SK-N-SH treated with all-trans-retinoic acid at 6 μM for 48 hours (cell line): ENCODE measurements around the gene LSS.

Experiments used
- ARNTL ChIP-seq: fragments of 450-650 bp; formaldehyde crosslinking; IDR thresholded peaks from 2 replicates; pipeline ENCODE4 v1.5.0; 2020; ENCODE audit warnings: low read depth, mild to moderate bottlenecking, moderate library complexity, borderline replicate concordance
- GLIS3 ChIP-seq: fragments of 250-450 bp; sonication (Bioruptor Pico); IDR thresholded peaks from 2 replicates; pipeline ENCODE4 v1.5.0; 2020; ENCODE audit warnings: mild to moderate bottlenecking, moderate library complexity
- ISL1 ChIP-seq: fragments of 250-450 bp; sonication (Bioruptor Pico); IDR thresholded peaks from 2 replicates; pipeline ENCODE4 v2.1.2; 2022; ENCODE audit warnings: mild to moderate bottlenecking, moderate library complexity
- OSR1 ChIP-seq: fragments of 250-450 bp; sonication (Bioruptor Pico); IDR thresholded peaks from 2 replicates; pipeline ENCODE4 v1.8.0; 2022; ENCODE audit warnings: moderate library complexity, mild to moderate bottlenecking, inconsistent platforms
- PPARA ChIP-seq: fragments of 250-450 bp; sonication (Bioruptor Pico); IDR thresholded peaks from 2 replicates; pipeline ENCODE4 v1.5.0; 2020; ENCODE audit warnings: mild to moderate bottlenecking, borderline replicate concordance
- SNAI2 ChIP-seq: fragments of 250-450 bp; sonication (Bioruptor Pico); IDR thresholded peaks from 2 replicates; pipeline ENCODE4 v1.5.0; 2020; ENCODE audit warnings: mild to moderate bottlenecking, moderate library complexity
- TCF4 ChIP-seq: fragments of 250-450 bp; sonication (Bioruptor Pico); IDR thresholded peaks from 2 replicates; pipeline ENCODE4 v1.8.0; 2021; ENCODE audit warnings: mild to moderate bottlenecking, moderate library complexity, borderline replicate concordance
- TOX ChIP-seq: fragments of 250-450 bp; sonication (Bioruptor Pico); IDR thresholded peaks from 2 replicates; pipeline ENCODE4 v1.8.0; 2021; ENCODE audit warnings: mild to moderate bottlenecking, moderate library complexity, borderline replicate concordance
- ZC3H10 ChIP-seq: fragments of 250-450 bp; sonication (Bioruptor Pico); IDR thresholded peaks from 2 replicates; pipeline ENCODE4 v1.5.1; 2021; ENCODE audit warnings: mild to moderate bottlenecking, moderate library complexity
- ZFP3 ChIP-seq: fragments of 250-450 bp; sonication (Bioruptor Pico); IDR thresholded peaks from 2 replicates; pipeline ENCODE4 v1.5.0; 2020; ENCODE audit warnings: mild to moderate bottlenecking, moderate library complexity
- ZNF565 ChIP-seq: fragments of 450-650 bp; formaldehyde crosslinking; conservative IDR thresholded peaks from 2 replicates; pipeline ENCODE4 v1.5.0; 2020; ENCODE audit warnings: low read depth, mild to moderate bottlenecking, moderate library complexity
- TF ChIP-seq, protein P1 (sequence below): fragments of 250-450 bp; sonication (Bioruptor Pico); IDR thresholded peaks from 2 replicates; pipeline ENCODE4 v1.8.0; 2020; ENCODE audit warnings: mild to moderate bottlenecking, moderate library complexity, borderline replicate concordance
- TF ChIP-seq, protein P2 (sequence below): fragments of 250-450 bp; sonication (Bioruptor Pico); IDR thresholded peaks from 2 replicates; pipeline ENCODE4 v1.8.0; 2021; ENCODE audit warnings: low read depth, mild to moderate bottlenecking, moderate library complexity, borderline replicate concordance
- TF ChIP-seq, protein P3 (sequence below): fragments of 250-450 bp; sonication (Bioruptor Pico); IDR thresholded peaks from 2 replicates; pipeline ENCODE4 v1.5.1; 2021; ENCODE audit warnings: mild to moderate bottlenecking, moderate library complexity

DNA sequence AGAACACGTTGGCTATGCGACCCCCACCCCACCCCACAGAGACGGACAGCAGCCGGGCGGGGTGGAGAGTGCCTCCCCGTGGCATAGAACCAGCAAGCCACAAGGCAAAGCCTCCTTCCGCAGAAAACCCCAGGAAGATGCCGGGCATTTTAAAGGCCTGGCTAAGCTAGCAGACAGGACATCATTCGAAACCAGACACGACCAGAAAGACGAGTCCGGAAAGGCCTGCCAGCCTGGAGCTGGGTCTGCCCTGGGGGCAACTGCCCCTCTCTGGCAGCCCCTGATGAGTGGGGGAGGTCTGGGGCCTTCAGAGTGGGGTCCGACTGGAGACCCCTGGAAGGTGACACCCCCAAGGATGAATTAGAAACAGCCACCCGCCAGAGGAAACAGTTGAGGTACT lies 81.7 kb downstream of the LSS start:
- TF ChIP-seq, protein P1, sequence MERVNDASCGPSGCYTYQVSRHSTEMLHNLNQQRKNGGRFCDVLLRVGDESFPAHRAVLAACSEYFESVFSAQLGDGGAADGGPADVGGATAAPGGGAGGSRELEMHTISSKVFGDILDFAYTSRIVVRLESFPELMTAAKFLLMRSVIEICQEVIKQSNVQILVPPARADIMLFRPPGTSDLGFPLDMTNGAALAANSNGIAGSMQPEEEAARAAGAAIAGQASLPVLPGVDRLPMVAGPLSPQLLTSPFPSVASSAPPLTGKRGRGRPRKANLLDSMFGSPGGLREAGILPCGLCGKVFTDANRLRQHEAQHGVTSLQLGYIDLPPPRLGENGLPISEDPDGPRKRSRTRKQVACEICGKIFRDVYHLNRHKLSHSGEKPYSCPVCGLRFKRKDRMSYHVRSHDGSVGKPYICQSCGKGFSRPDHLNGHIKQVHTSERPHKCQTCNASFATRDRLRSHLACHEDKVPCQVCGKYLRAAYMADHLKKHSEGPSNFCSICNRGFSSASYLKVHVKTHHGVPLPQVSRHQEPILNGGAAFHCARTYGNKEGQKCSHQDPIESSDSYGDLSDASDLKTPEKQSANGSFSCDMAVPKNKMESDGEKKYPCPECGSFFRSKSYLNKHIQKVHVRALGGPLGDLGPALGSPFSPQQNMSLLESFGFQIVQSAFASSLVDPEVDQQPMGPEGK (CRISPR knock-in tag) = no peak
- TF ChIP-seq ARNTL (CRISPR knock-in tag) = no peak
- TF ChIP-seq GLIS3 (CRISPR knock-in tag) = no peak
- no peak for TF ChIP-seq ISL1
- no peak for TF ChIP-seq SNAI2
- TF ChIP-seq ZC3H10 = no peak
- TF ChIP-seq TCF4 (CRISPR knock-in tag) = no peak
- no peak for TF ChIP-seq OSR1 (CRISPR knock-in tag)
- TF ChIP-seq, protein P2, sequence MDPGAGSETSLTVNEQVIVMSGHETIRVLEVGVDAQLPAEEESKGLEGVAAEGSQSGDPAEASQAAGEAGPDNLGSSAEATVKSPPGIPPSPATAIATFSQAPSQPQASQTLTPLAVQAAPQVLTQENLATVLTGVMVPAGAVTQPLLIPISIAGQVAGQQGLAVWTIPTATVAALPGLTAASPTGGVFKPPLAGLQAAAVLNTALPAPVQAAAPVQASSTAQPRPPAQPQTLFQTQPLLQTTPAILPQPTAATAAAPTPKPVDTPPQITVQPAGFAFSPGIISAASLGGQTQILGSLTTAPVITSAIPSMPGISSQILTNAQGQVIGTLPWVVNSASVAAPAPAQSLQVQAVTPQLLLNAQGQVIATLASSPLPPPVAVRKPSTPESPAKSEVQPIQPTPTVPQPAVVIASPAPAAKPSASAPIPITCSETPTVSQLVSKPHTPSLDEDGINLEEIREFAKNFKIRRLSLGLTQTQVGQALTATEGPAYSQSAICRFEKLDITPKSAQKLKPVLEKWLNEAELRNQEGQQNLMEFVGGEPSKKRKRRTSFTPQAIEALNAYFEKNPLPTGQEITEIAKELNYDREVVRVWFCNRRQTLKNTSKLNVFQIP (CRISPR knock-in tag) = no peak
- TF ChIP-seq, protein P3, sequence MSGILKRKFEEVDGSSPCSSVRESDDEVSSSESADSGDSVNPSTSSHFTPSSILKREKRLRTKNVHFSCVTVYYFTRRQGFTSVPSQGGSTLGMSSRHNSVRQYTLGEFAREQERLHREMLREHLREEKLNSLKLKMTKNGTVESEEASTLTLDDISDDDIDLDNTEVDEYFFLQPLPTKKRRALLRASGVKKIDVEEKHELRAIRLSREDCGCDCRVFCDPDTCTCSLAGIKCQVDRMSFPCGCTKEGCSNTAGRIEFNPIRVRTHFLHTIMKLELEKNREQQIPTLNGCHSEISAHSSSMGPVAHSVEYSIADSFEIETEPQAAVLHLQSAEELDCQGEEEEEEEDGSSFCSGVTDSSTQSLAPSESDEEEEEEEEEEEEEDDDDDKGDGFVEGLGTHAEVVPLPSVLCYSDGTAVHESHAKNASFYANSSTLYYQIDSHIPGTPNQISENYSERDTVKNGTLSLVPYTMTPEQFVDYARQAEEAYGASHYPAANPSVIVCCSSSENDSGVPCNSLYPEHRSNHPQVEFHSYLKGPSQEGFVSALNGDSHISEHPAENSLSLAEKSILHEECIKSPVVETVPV (CRISPR knock-in tag) = no peak
- TF ChIP-seq PPARA (CRISPR knock-in tag) = no peak
- TF ChIP-seq ZNF565 (CRISPR knock-in tag) = no peak
- TF ChIP-seq ZFP3 (CRISPR knock-in tag) = no peak
- TF ChIP-seq TOX = no peak
